ENCODE measurements around the gene TNFSF8. TPM values are rescaled to one million over a fixed set of nuclear protein-coding genes. Genes with fewer than 3 reads are reported as not detected.

Gene TNFSF8
- total RNA-seq, 1 experiment from 2014 or later, result 0.20 TPM

- CTCF ChIA-PET, result no interaction called here
- Mint-ChIP-seq H3K36me3 (ENCODE audit: insufficient read depth, unreplicated experiment) (no peaks in the 10 kb centered on the region), H3K9me3 (ENCODE audit: unreplicated experiment) (peaks cover 64% of the 10 kb centered on the region), H3K27ac (ENCODE audit: unreplicated experiment) (no peak overlapping the region), H3K27me3 (ENCODE audit: insufficient read depth, unreplicated experiment) (peaks cover 3% of the 10 kb centered on the region), H3K4me3 (ENCODE audit: unreplicated experiment) (no peak overlapping the region), H3K4me1 (ENCODE audit: low read depth, unreplicated experiment) (no peaks in the 10 kb centered on the region)
- TF ChIP-seq CTCF (IDR thresholded peaks at IDR 0.05; ENCODE audit: insufficient read depth in 1 of 2, low read depth in 1 of 2, low read length in 1 of 2, severe bottlenecking in 1 of 2, unreplicated experiment in 1 of 2), result no peak
- intact Hi-C loops (cut with micrococcal nuclease; ENCODE audit: unreplicated experiment), result no loop called here
- H3K36me3 ChIP-seq (ENCODE audit: control insufficient read depth, insufficient read depth, low read length), result no peaks in the 10 kb centered on the region
- no TSS peak for BruUV-seq (replicated peaks)
- peaks cover 4% of the 10 kb centered on the region for H3K9me3 ChIP-seq
- no peaks in the 10 kb centered on the region for H3K4me1 ChIP-seq
- no peaks in the 10 kb centered on the region for H3K27me3 ChIP-seq (replicated peaks; ENCODE audit: control insufficient read depth, insufficient read depth, low read length)
- no peak for DNase-seq
- no peak overlapping the region for H3K4me3 ChIP-seq (ENCODE audit: low read depth, low read length)
- POLR2A ChIA-PET, result no interaction called here
These were observed 32.4 kb upstream of the TNFSF8 start for GRCh38 chr9:114962809-114963208.

- Mint-ChIP-seq H3K9me3 (ENCODE audit: unreplicated experiment) (peaks cover 60% of the 10 kb centered on the region), H3K27ac (ENCODE audit: unreplicated experiment) (no peak overlapping the region), H3K4me3 (ENCODE audit: unreplicated experiment) (no peak overlapping the region), H3K36me3 (ENCODE audit: insufficient read depth, unreplicated experiment) (no peaks in the 10 kb centered on the region), H3K27me3 (ENCODE audit: insufficient read depth, unreplicated experiment) (peaks cover 5% of the 10 kb centered on the region), H3K4me1 (ENCODE audit: low read depth, unreplicated experiment) (no peaks in the 10 kb centered on the region)
- ChIA-PET CTCF (no interaction called here), POLR2A (no interaction called here)
- no peak for DNase-seq
- intact Hi-C loops (cut with micrococcal nuclease; ENCODE audit: unreplicated experiment), result no loop called here
- TF ChIP-seq CTCF (IDR thresholded peaks at IDR 0.05; ENCODE audit: insufficient read depth in 1 of 2, low read depth in 1 of 2, low read length in 1 of 2, severe bottlenecking in 1 of 2, unreplicated experiment in 1 of 2), result no peak
- peaks cover 4% of the 10 kb centered on the region for H3K9me3 ChIP-seq
- no peaks in the 10 kb centered on the region for H3K36me3 ChIP-seq (ENCODE audit: control insufficient read depth, insufficient read depth, low read length)
- no peaks in the 10 kb centered on the region for H3K27me3 ChIP-seq (replicated peaks; ENCODE audit: control insufficient read depth, insufficient read depth, low read length)
- no peak overlapping the region for H3K4me3 ChIP-seq (ENCODE audit: low read depth, low read length)
- no TSS peak for BruUV-seq (replicated peaks)
- no peaks in the 10 kb centered on the region for H3K4me1 ChIP-seq
These were observed 29.9 kb upstream of the TNFSF8 start for GRCh38 chr9:114960276-114960675.

GRCh38 chr9:114958844-114959235 lies 28.4 kb upstream of the TNFSF8 start:
- H3K9me3 ChIP-seq, result no peaks in the 10 kb centered on the region; the same call in 1 of the 2 replicates
- CTCF ChIA-PET, result no interaction called here
- no peaks in the 10 kb centered on the region for H3K4me1 ChIP-seq
- Mint-ChIP-seq H3K4me1 (ENCODE audit: low read depth, unreplicated experiment) (no peaks in the 10 kb centered on the region), H3K27ac (ENCODE audit: unreplicated experiment) (no peak overlapping the region), H3K36me3 (ENCODE audit: insufficient read depth, unreplicated experiment) (no peaks in the 10 kb centered on the region), H3K27me3 (ENCODE audit: insufficient read depth, unreplicated experiment) (peaks cover 7% of the 10 kb centered on the region), H3K9me3 (ENCODE audit: unreplicated experiment) (peaks cover 47% of the 10 kb centered on the region), H3K4me3 (ENCODE audit: unreplicated experiment) (no peak overlapping the region)
- no peak for TF ChIP-seq CTCF (IDR thresholded peaks at IDR 0.05; ENCODE audit: insufficient read depth in 1 of 2, low read depth in 1 of 2, low read length in 1 of 2, severe bottlenecking in 1 of 2, unreplicated experiment in 1 of 2)
- DNase-seq, result no peak
- H3K27me3 ChIP-seq (replicated peaks; ENCODE audit: control insufficient read depth, insufficient read depth, low read length), result no peaks in the 10 kb centered on the region
- BruUV-seq (replicated peaks), result no TSS peak
- no peak overlapping the region for H3K4me3 ChIP-seq (ENCODE audit: low read depth, low read length)
- H3K36me3 ChIP-seq (ENCODE audit: control insufficient read depth, insufficient read depth, low read length), result no peaks in the 10 kb centered on the region
- intact Hi-C loops (cut with micrococcal nuclease; ENCODE audit: unreplicated experiment), result loop anchor here (10.0 kb wide), 1 partner anchor 236 kb away; no protein-coding TSS in a partner anchor
- POLR2A ChIA-PET, result no interaction called here

All from Caco-2 (cell line).